Fibroblast of the aortic adventitia (primary cell): ENCODE measurements around the gene VIT. TPM values are rescaled to one million over a fixed set of nuclear protein-coding genes. Genes with fewer than 3 reads are reported as not detected.

ENCODE experiments used
- DNase-seq: peaks from one replicate; pipeline ENCODE4 v3.0.0-alpha.2; 2010; ENCODE audit warnings: low read depth
- H3K4me3 ChIP-seq: 2 replicates; pipeline ENCODE4 v1.5.1; 2011; ENCODE audit warnings: low read depth, mild to moderate bottlenecking, control low read depth, low read length, moderate library complexity
- total RNA-seq: library from RNA; depleted of rRNA; stranded (reverse); fragments of >200 nt; gene quantifications from 2 replicates; pipeline ENCODE4 v1.2.3, GENCODE V29; 2012; ENCODE audit warnings: low replicate concordance
- TF ChIP-seq, protein P1 (sequence below): IDR thresholded peaks from 2 replicates; pipeline ENCODE4 v1.5.1; 2011; ENCODE audit warnings: mild to moderate bottlenecking, low read length, control low read depth, inconsistent platforms; ENCODE audit not compliant: insufficient read depth

The VIT gene
- total RNA-seq, 1 donor = 12.9 TPM

DNA sequence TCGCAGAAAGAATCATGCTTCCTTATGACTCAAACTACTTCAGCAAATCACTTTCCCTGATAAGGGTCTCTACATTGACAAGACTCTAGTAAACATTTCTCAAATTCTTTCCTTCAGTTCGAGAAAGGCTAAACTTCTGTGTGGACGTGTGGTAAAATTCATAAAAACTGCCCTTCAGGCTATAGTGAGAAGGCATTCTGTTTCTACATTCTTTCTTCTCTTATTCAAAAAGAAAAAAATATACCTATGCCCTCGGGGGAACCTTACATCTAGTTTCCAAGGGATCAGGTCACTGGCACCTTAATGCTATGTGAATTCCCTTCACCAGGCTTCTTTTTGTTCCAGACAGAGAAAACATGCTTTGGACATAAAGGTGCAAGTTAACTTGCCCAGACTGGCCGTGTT is 4.9 kb downstream of the VIT start:
- TF ChIP-seq, protein P1, sequence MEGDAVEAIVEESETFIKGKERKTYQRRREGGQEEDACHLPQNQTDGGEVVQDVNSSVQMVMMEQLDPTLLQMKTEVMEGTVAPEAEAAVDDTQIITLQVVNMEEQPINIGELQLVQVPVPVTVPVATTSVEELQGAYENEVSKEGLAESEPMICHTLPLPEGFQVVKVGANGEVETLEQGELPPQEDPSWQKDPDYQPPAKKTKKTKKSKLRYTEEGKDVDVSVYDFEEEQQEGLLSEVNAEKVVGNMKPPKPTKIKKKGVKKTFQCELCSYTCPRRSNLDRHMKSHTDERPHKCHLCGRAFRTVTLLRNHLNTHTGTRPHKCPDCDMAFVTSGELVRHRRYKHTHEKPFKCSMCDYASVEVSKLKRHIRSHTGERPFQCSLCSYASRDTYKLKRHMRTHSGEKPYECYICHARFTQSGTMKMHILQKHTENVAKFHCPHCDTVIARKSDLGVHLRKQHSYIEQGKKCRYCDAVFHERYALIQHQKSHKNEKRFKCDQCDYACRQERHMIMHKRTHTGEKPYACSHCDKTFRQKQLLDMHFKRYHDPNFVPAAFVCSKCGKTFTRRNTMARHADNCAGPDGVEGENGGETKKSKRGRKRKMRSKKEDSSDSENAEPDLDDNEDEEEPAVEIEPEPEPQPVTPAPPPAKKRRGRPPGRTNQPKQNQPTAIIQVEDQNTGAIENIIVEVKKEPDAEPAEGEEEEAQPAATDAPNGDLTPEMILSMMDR = no peak
- H3K4me3 ChIP-seq = no peak overlapping the region
- peak; percentile 28 for DNase-seq

GRCh38 chr2:36701918-36702317 is 5.4 kb downstream of the VIT start:
- TF ChIP-seq, protein P1 = no peak
- no peak for DNase-seq
- H3K4me3 ChIP-seq = no peak overlapping the region

- no peak for DNase-seq
- H3K4me3 ChIP-seq = no peak overlapping the region
- TF ChIP-seq, protein P1 = no peak
These were observed 6.3 kb downstream of the VIT start for GRCh38 chr2:36702781-36703180.

DNA sequence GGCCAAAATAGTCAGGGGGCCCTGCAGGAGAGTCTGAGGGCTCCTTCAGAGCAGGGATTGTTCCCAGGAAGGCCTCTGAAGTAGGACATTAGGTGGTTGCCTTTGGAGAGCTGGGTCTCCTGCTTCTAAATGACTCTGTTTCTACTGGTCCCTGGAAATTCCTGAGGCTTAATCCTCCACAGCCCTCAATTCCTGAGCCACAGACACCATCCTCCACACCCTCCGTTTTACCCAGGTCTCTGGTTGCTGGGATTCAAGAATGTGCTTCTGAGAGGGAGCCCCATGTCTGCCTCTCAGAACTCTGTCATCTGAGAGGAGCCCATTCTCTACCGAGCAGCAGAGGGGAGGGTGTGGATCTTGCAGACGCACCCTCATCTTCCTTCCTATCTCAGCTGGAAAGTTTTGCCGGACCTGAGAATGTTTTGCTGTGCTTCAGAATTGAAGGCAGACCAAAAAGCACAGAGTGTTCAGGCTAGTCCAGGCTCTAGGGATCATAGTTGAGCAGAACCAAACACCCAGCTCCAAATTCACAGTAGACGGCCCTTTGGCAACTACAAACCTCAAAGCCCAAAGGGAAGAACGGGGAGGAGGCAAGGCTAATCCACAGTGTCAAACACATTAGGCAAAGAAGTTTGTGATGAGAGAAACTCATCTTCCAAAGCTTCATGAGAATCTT is 8.1 kb downstream of the VIT start:
- no peak overlapping the region for H3K4me3 ChIP-seq
- no peak for DNase-seq
- TF ChIP-seq, protein P1 = no peak

GRCh38 chr2:36705326-36706020 is 9.0 kb downstream of the VIT start:
- TF ChIP-seq, protein P1 = no peak
- no peak overlapping the region for H3K4me3 ChIP-seq
- no peak for DNase-seq

- no peak overlapping the region for H3K4me3 ChIP-seq
- TF ChIP-seq, protein P1 = no peak
- DNase-seq = peak; percentile 16
These were observed 9.7 kb downstream of the VIT start for GRCh38 chr2:36706021-36706876.
